KMS-11 (cell line): ENCODE data around the gene PFKFB4.

Source experiments
- H2AFZ ChIP-seq: fragments of 200-600 bp; sonication (generic); 2 replicates; pipeline ENCODE4 v1.6.1; 2016; ENCODE audit warnings: antibody characterized with exemption, mixed run types, low read depth
- H3K27ac ChIP-seq: fragments of 200-600 bp; sonication (generic); 2 replicates; pipeline ENCODE4 v1.6.1; 2016; ENCODE audit warnings: mild to moderate bottlenecking, mixed run types
- H3K27me3 ChIP-seq: fragments of 200-600 bp; sonication (generic); 2 replicates; pipeline ENCODE4 v1.6.1; 2017; ENCODE audit warnings: mild to moderate bottlenecking, low read depth, mixed run types, moderate library complexity; ENCODE audit not compliant: insufficient read depth
- H3K36me3 ChIP-seq: fragments of 200-600 bp; sonication (generic); 2 replicates; pipeline ENCODE4 v1.6.1; 2017; ENCODE audit warnings: mild to moderate bottlenecking, mixed run types; ENCODE audit not compliant: insufficient read depth
- H3K4me1 ChIP-seq: fragments of 200-600 bp; sonication (generic); 2 replicates; pipeline ENCODE4 v1.6.1; 2016; ENCODE audit warnings: mild to moderate bottlenecking, low read depth, mixed run types; ENCODE audit not compliant: poor library complexity, severe bottlenecking
- H3K4me2 ChIP-seq: fragments of 200-600 bp; sonication (generic); 2 replicates; pipeline ENCODE4 v1.7.0; 2016; ENCODE audit warnings: mild to moderate bottlenecking, mixed run types
- H3K4me3 ChIP-seq: fragments of 200-600 bp; sonication (generic); IDR thresholded peaks from 2 replicates; pipeline ENCODE4 v1.6.1; 2017; ENCODE audit warnings: low read depth, low read length, mixed read lengths; ENCODE audit not compliant: insufficient read depth
- H3K79me2 ChIP-seq: fragments of 200-600 bp; sonication (generic); 2 replicates; pipeline ENCODE4 v1.6.1; 2016; ENCODE audit warnings: low read depth, mixed run types; ENCODE audit not compliant: insufficient read depth
- H3K9ac ChIP-seq: fragments of 200-600 bp; sonication (generic); 2 replicates; pipeline ENCODE4 v1.6.1; 2016; ENCODE audit warnings: mild to moderate bottlenecking, mixed run types
- H4K20me1 ChIP-seq: fragments of 200-600 bp; sonication (generic); 2 replicates; pipeline ENCODE4 v1.6.1; 2016; ENCODE audit warnings: mild to moderate bottlenecking, mixed run types; ENCODE audit not compliant: insufficient read depth
- CTCF ChIP-seq: fragments of 200-600 bp; sonication (generic); conservative IDR thresholded peaks from 2 replicates; pipeline ENCODE4 v1.6.1; 2017; ENCODE audit warnings: low read depth, mild to moderate bottlenecking, antibody characterized with exemption, low read length, moderate library complexity, mixed read lengths

The PFKFB4 gene

GRCh38 chr3:48502728-48503168 lies 53.9 kb downstream of the PFKFB4 start:
- Histone ChIP-seq H3K79me2 (no peaks in the 10 kb centered on the region), H3K4me3 (no peak overlapping the region), H3K4me2 (no peak overlapping the region), H3K4me1 (peaks cover 9% of the 10 kb centered on the region), H3K36me3 (no peaks in the 10 kb centered on the region), H2AFZ (no peak overlapping the region), H3K9ac (no peak overlapping the region), H3K27ac (no peak overlapping the region), H4K20me1 (no peaks in the 10 kb centered on the region), H3K27me3 (no peaks in the 10 kb centered on the region)
- TF ChIP-seq CTCF = no peak

GRCh38 chr3:48502121-48502520 lies 54.5 kb downstream of the PFKFB4 start:
- Histone ChIP-seq H3K79me2 (no peaks in the 10 kb centered on the region), H3K4me3 (no peak overlapping the region), H3K4me2 (no peak overlapping the region), H4K20me1 (no peaks in the 10 kb centered on the region), H3K27ac (no peak overlapping the region), H3K4me1 (peaks cover 3% of the 10 kb centered on the region), H3K27me3 (no peaks in the 10 kb centered on the region), H3K36me3 (no peaks in the 10 kb centered on the region), H2AFZ (no peak overlapping the region), H3K9ac (no peak overlapping the region)
- no peak for TF ChIP-seq CTCF

GRCh38 chr3:48501196-48501595 lies 55.4 kb downstream of the PFKFB4 start:
- H3K9ac ChIP-seq = no peak overlapping the region
- no peaks in the 10 kb centered on the region for H3K27me3 ChIP-seq
- H3K79me2 ChIP-seq = no peaks in the 10 kb centered on the region
- no peaks in the 10 kb centered on the region for H3K4me1 ChIP-seq
- no peaks in the 10 kb centered on the region for H3K36me3 ChIP-seq
- no peaks in the 10 kb centered on the region for H4K20me1 ChIP-seq
- H2AFZ ChIP-seq = no peak overlapping the region
- no peak overlapping the region for H3K27ac ChIP-seq
- H3K4me2 ChIP-seq = no peak overlapping the region
- H3K4me3 ChIP-seq = no peak overlapping the region
- TF ChIP-seq CTCF = no peak

GRCh38 chr3:48500656-48501055 lies 55.9 kb downstream of the PFKFB4 start:
- Histone ChIP-seq H3K4me2 (no peak overlapping the region), H3K79me2 (no peaks in the 10 kb centered on the region), H3K27me3 (no peaks in the 10 kb centered on the region), H3K9ac (no peak overlapping the region), H3K4me3 (no peak overlapping the region), H3K4me1 (no peaks in the 10 kb centered on the region), H3K36me3 (no peaks in the 10 kb centered on the region), H4K20me1 (no peaks in the 10 kb centered on the region), H2AFZ (no peak overlapping the region), H3K27ac (no peak overlapping the region)
- no peak for TF ChIP-seq CTCF

- Histone ChIP-seq H3K9ac (no peak overlapping the region), H3K79me2 (no peaks in the 10 kb centered on the region), H3K4me1 (no peaks in the 10 kb centered on the region), H3K27me3 (no peaks in the 10 kb centered on the region), H3K4me2 (no peak overlapping the region), H4K20me1 (no peaks in the 10 kb centered on the region), H3K4me3 (no peak overlapping the region), H2AFZ (no peak overlapping the region), H3K27ac (no peak overlapping the region), H3K36me3 (no peaks in the 10 kb centered on the region)
- no peak for TF ChIP-seq CTCF
Measured at GRCh38 chr3:48493203-48493501, 63.5 kb downstream of the PFKFB4 start.
